ENCODE data around the gene PCCA.
"Not testable (repeated sequence)": the region's sequence is repeated elsewhere in the genome, so short reads cannot be mapped to it uniquely, and the experiment has no call there.

Gene PCCA

GRCh38 chr13:100510208-100510957 lies 421.5 kb downstream of the PCCA start:
- no peak for DNase-seq (ENCODE audit: low read depth)

- DNase-seq (ENCODE audit: low read depth), result no peak
Observed at GRCh38 chr13:100511466-100511865, 422.6 kb downstream of the PCCA start.

GRCh38 chr13:100512422-100512821 lies 423.5 kb downstream of the PCCA start:
- DNase-seq (ENCODE audit: low read depth), result no peak

GRCh38 chr13:100513171-100513570 lies 424.3 kb downstream of the PCCA start:
- no peak for DNase-seq (ENCODE audit: low read depth)

GRCh38 chr13:100513987-100514670 lies 425.2 kb downstream of the PCCA start:
- DNase-seq (ENCODE audit: low read depth), result no peak

- peak; percentile 20 for DNase-seq (ENCODE audit: low read depth)
Observed at GRCh38 chr13:100514788-100515409, 426.0 kb downstream of the PCCA start.

GRCh38 chr13:100515410-100515800 lies 426.5 kb downstream of the PCCA start:
- no peak for DNase-seq (ENCODE audit: low read depth)

GRCh38 chr13:100517135-100517534 lies 428.2 kb downstream of the PCCA start:
- DNase-seq (ENCODE audit: low read depth), result no peak

- no peak for DNase-seq (ENCODE audit: low read depth)
Observed at GRCh38 chr13:100517728-100518127, 428.8 kb downstream of the PCCA start.

- no peak for DNase-seq (ENCODE audit: low read depth)
Observed at GRCh38 chr13:100518394-100519062, 429.6 kb downstream of the PCCA start.

- no peak for DNase-seq (ENCODE audit: low read depth)
Observed at GRCh38 chr13:100519626-100520025, 430.7 kb downstream of the PCCA start.

- no peak for DNase-seq (ENCODE audit: low read depth)
Observed at GRCh38 chr13:100520936-100521850, 432.3 kb downstream of the PCCA start.

GRCh38 chr13:100521851-100522617 lies 433.1 kb downstream of the PCCA start:
- no peak for DNase-seq (ENCODE audit: low read depth)

GRCh38 chr13:100522618-100523309 lies 433.9 kb downstream of the PCCA start:
- DNase-seq (ENCODE audit: low read depth), result no peak

- no peak for DNase-seq (ENCODE audit: low read depth)
Observed at GRCh38 chr13:100523411-100523810, 434.5 kb downstream of the PCCA start.

- DNase-seq (ENCODE audit: low read depth), result no peak
Observed at GRCh38 chr13:100523981-100524386, 435.1 kb downstream of the PCCA start.

GRCh38 chr13:100524688-100525087 lies 435.8 kb downstream of the PCCA start:
- not testable (repeated sequence) for DNase-seq (ENCODE audit: low read depth)

GRCh38 chr13:100525453-100526317 lies 436.8 kb downstream of the PCCA start:
- DNase-seq (ENCODE audit: low read depth), result no peak

All from HS-27A (cell line).